AG04450 (cell line): Measurements from ENCODE around the gene CORO7. TPM values are rescaled to one million over a fixed set of nuclear protein-coding genes. Genes with fewer than 3 reads are reported as not detected.

Experiments
- CTCF ChIA-PET: fragments of 300-600, 350-600 bp; formaldehyde crosslinking; extraction: SDS; loops from one replicate; lab custom pipeline; 2022; ENCODE audit warnings: antibody characterized with exemption, inconsistent platforms; lab: Charles Lee
- POLR2A ChIA-PET: fragments of 350-600 bp; formaldehyde crosslinking; extraction: SDS; loops from one replicate; lab custom pipeline; 2021; ENCODE audit warnings: antibody characterized with exemption, inconsistent platforms; lab: Yijun Ruan, JAX
- DNase-seq: peaks from one replicate; pipeline ENCODE4 v3.0.0-alpha.2; 2011; ENCODE audit warnings: low read depth, low spot score
- H3K27ac ChIP-seq: one replicate; pipeline ENCODE4 v1.5.1; 2012; ENCODE audit warnings: low read depth, low read length, control low read depth
- H3K27me3 ChIP-seq: one replicate; pipeline ENCODE4 v1.6.0; 2012; ENCODE audit warnings: low read length; ENCODE audit not compliant: control insufficient read depth, insufficient read depth
- H3K4me3 ChIP-seq: 2 replicates; pipeline ENCODE4 v1.5.1; 2011; ENCODE audit warnings: mild to moderate bottlenecking, low read depth, low read length, control low read depth
- H3K9me3 ChIP-seq: 2 replicates; pipeline ENCODE4 v1.5.1; 2012; ENCODE audit warnings: low read length; ENCODE audit not compliant: control insufficient read depth, insufficient read depth
- CTCF ChIP-seq: IDR thresholded peaks from 2 replicates; pipeline ENCODE4 v1.5.1; 2011; ENCODE audit warnings: low read depth, low read length, control low read depth, inconsistent platforms
- polyA plus RNA-seq: library from polyadenylated mRNA; depleted of rRNA; stranded (reverse); fragments of >200 nt; gene quantifications from 2 replicates; pipeline ENCODE4 v1.2.3, GENCODE V29; 2011

Gene CORO7
- polyA plus RNA-seq, 1 experiment: 7.0 TPM

- POLR2A ChIA-PET: interaction anchor here (2.0 kb wide), 1 partner anchor 8 kb away, joined by 10 read pairs; no protein-coding TSS in a partner anchor
- CTCF ChIA-PET: interaction anchor here (8.3 kb wide), 1 partner anchor 37 kb away, joined by 78 read pairs; no protein-coding TSS in a partner anchor
Measured at GRCh38 chr16:4366016-4366415, 50.4 kb downstream of the CORO7 start.

GRCh38 chr16:4365615-4366014 is 50.8 kb downstream of the CORO7 start:
- Histone ChIP-seq H3K4me3 (no peak overlapping the region), H3K27me3 (no peaks in the 10 kb centered on the region), H3K27ac (no peak overlapping the region), H3K9me3 (no peaks in the 10 kb centered on the region; the same call in 1 of the 2 replicates)
- CTCF ChIA-PET: interaction anchor here (8.3 kb wide), 1 partner anchor 38 kb away, joined by 78 read pairs; no protein-coding TSS in a partner anchor
- POLR2A ChIA-PET: interaction anchor here (2.0 kb wide), 1 partner anchor 8 kb away, joined by 10 read pairs; no protein-coding TSS in a partner anchor
- DNase-seq: no peak
- TF ChIP-seq CTCF: no peak

More at GRCh38 chr16:4366016-4366415, 50.4 kb downstream of the CORO7 start:
- Histone ChIP-seq H3K27me3 (no peaks in the 10 kb centered on the region), H3K9me3 (no peaks in the 10 kb centered on the region; the same call in 1 of the 2 replicates), H3K4me3 (no peak overlapping the region), H3K27ac (no peak overlapping the region)
- no peak for DNase-seq
- no peak for TF ChIP-seq CTCF

- TF ChIP-seq CTCF: no peak
- Histone ChIP-seq H3K27me3 (no peaks in the 10 kb centered on the region), H3K4me3 (no peak overlapping the region), H3K27ac (no peak overlapping the region), H3K9me3 (no peaks in the 10 kb centered on the region; the same call in 1 of the 2 replicates)
- ChIA-PET CTCF (interaction anchor here (8.3 kb wide), 1 partner anchor 38 kb away, joined by 78 read pairs; no protein-coding TSS in a partner anchor), POLR2A (interaction anchor here (2.0 kb wide), 1 partner anchor 9 kb away, joined by 10 read pairs; no protein-coding TSS in a partner anchor)
- no peak for DNase-seq
Measured at GRCh38 chr16:4365014-4365406, 51.4 kb downstream of the CORO7 start.

- TF ChIP-seq CTCF: no peak
- DNase-seq: no peak
- no peak overlapping the region for H3K27ac ChIP-seq
- no peaks in the 10 kb centered on the region for H3K27me3 ChIP-seq
- POLR2A ChIA-PET: interaction anchor here (2.0 kb wide), 1 partner anchor 9 kb away, joined by 10 read pairs; no protein-coding TSS in a partner anchor
- CTCF ChIA-PET: interaction anchor here (8.3 kb wide), 1 partner anchor 39 kb away, joined by 78 read pairs; no protein-coding TSS in a partner anchor
- H3K9me3 ChIP-seq: no peaks in the 10 kb centered on the region; the same call in 1 of the 2 replicates
- no peak overlapping the region for H3K4me3 ChIP-seq
Measured at GRCh38 chr16:4364196-4365013, 52.0 kb downstream of the CORO7 start.
